Measurements from ENCODE around the gene GRIP1.

DNA sequence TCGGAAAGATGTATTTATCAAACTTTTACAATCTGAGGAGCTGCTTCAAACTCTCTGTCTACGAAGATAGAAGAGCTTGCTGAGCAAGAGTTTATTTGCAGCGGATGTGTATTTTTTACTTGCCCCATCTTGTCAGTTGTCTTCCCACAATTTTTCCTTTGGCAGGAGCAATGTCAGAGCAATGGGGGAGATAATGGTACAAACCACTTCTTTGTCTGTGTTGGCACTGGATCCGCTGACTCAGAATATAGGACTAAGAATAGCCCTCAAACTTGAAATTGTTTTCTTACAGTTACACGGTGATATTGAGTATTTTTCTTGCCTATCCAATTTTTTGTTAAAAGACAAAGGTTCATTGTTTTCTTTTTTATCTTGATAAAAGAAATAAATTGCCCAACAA lies 348.9 kb downstream of the GRIP1 start:
- TF ChIP-seq, protein P1, sequence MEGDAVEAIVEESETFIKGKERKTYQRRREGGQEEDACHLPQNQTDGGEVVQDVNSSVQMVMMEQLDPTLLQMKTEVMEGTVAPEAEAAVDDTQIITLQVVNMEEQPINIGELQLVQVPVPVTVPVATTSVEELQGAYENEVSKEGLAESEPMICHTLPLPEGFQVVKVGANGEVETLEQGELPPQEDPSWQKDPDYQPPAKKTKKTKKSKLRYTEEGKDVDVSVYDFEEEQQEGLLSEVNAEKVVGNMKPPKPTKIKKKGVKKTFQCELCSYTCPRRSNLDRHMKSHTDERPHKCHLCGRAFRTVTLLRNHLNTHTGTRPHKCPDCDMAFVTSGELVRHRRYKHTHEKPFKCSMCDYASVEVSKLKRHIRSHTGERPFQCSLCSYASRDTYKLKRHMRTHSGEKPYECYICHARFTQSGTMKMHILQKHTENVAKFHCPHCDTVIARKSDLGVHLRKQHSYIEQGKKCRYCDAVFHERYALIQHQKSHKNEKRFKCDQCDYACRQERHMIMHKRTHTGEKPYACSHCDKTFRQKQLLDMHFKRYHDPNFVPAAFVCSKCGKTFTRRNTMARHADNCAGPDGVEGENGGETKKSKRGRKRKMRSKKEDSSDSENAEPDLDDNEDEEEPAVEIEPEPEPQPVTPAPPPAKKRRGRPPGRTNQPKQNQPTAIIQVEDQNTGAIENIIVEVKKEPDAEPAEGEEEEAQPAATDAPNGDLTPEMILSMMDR (IDR thresholded peaks at IDR 0.05), result no peak
- TF ChIP-seq EP300 (IDR thresholded peaks at IDR 0.05) (no peak), POLR2A (IDR thresholded peaks at IDR 0.05) (no peak)

All from tibial nerve (tissue), 4 donors.